ELR (cell line): ENCODE results near the gene EXOC6.

Experiments used
- DNase-seq: peaks from one replicate; pipeline ENCODE4 v3.0.0-alpha.2; 2015; ENCODE audit warnings: low read depth

Gene EXOC6, protein sequence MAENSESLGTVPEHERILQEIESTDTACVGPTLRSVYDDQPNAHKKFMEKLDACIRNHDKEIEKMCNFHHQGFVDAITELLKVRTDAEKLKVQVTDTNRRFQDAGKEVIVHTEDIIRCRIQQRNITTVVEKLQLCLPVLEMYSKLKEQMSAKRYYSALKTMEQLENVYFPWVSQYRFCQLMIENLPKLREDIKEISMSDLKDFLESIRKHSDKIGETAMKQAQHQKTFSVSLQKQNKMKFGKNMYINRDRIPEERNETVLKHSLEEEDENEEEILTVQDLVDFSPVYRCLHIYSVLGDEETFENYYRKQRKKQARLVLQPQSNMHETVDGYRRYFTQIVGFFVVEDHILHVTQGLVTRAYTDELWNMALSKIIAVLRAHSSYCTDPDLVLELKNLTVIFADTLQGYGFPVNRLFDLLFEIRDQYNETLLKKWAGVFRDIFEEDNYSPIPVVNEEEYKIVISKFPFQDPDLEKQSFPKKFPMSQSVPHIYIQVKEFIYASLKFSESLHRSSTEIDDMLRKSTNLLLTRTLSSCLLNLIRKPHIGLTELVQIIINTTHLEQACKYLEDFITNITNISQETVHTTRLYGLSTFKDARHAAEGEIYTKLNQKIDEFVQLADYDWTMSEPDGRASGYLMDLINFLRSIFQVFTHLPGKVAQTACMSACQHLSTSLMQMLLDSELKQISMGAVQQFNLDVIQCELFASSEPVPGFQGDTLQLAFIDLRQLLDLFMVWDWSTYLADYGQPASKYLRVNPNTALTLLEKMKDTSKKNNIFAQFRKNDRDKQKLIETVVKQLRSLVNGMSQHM

DNA sequence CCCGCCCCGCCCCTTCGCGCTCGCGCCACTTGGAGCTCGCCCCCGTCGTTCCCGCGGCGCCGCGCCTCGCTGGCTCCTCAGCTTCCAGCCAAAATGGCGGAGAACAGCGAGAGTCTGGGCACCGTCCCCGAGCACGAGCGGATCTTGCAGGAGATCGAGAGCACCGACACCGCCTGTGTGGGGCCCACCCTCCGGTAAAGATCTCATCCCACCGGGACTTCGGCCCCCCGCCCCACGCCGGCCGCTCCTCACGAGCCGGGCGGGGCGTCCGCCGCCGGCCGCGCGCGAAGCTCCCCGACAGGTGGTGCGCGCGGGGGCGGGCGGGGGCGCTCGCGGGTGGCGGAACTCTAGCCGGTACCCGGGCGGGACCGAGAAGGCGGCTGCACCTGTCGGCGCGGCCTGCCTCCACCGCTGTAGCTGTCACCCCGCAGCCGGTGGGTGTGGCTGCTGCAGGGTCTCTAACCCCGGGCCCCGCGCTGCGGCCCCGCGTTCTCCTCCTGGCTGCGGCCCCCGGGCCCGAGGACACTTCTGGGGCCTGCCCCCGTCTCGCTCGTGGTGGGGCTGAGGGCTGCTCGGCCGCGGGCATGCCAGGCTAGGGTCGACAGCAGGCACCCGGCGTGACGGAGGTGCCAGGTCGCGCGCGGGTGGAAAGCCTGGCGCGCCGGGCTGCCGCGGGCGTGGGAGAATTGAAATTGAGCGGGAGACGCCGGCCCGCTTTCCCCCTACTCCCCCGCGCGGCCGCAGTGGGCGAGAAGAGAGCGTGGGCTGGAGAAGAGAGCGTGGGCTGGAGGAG is at the start of gene EXOC6:
EXOC6 (plus strand) TSS at position 80 of the 793 bp plus-strand sequence; CDS start at position 94, 14 bp downstream.
- DNase-seq: peak; percentile 87

DNA sequence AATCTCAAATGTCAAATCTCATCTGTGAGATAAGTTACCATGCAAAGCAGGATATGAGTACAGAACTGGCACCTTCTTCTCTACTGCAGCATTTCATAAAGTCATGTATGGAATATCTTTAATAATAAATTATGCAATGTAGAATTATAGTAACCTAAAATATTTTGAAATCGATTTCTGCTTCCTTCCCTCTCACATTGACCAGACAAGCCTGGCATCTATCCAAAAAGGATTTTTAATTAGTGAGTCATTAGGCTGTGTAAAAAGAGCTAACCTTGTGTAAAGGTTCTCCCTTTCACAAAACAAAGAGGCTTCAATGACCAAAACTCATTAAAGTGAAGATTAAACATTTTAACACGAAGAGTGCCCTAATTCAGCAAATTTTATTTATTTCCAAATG is 48.8 kb upstream of the EXOC6 start:
- peak; percentile 48 for DNase-seq

DNA sequence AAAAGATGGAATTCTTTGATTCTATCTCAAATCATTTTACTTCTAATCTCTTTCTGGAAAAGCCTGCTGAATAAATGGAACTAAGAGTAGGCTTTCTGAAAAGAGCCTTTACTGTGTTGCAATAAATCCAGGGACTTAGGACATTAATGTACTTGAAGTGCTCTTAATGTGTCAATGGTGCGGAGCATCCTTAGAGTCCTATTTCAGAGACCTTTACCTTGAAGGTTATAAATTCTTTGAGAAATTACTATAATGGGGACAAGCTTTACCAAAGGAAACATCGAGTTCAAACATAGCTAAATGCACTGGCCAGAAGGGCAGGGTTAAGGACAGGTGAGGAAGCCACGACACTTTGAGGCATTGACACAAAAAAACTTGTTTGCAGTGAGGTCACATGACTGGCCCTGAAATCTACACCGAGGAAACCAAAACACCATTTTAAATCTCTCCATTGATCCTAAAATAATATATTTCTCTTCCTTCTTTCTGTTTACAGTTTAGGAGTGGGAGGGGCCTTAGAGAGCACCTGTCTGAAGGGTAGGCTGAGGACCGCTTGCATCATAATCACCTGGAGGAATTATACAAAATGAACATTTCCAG is 48.1 kb upstream of the EXOC6 start:
- no peak for DNase-seq

DNA sequence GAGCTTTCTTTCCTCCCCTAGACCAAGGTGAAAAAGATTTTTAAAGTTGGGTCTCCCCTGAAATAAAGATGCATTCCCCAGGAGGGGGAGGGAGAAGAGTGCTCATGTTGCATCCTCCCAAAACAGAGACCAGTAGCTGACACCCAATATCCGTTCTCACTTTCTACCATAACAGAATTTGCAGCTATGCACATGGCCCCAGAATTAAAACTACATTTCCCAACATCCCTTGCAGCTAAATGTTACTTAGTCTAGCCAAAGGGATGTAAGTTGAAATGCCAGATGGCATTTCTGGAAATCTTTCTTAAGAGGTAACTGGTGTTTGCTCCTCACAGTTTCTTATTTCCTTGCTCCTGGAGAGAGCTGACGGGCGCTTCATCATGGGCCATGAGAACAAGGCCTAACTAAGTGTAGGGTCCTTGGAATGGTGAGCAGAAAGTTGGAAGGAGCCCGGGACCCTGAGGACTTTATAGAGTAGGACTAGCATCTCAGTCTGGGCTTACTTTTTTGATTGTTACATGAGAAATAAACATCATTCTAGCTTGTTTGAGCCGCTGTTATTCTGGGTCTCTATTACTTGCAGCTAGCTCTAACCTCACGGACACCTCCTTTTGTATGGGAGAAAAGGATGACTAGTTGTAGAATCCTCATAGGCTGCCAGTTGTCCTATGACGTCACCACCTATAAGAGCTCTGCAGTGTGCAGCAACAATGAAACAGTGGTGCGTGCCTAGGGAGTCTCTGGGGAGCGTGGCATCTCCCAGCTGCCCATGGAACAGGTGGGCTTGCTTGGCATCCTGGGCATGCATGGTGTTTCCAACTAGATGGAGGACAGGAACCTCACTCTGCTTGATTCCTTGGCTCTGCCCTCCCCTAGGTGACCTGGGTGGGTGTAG is 46.1 kb upstream of the EXOC6 start:
- no peak for DNase-seq

DNA sequence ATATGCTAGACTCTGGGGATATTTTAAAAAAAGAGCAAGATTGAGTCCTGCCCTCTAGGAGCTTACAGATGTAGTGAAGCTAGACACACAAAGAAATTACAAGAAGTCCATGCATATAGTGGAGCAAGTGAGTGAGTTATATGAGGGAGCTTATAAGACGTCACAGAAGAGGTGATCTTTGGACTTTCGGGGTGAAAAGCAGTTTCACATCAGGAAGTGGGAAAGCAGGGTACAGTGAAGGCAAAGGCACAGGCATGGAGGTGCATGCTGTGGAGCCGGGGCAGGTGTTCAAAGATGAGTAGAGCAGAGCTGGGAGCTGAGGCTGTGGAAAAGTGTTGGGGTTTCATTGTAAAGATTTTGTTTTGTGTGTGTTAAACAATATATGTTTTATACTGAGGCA is 38.5 kb upstream of the EXOC6 start:
- no peak for DNase-seq

DNA sequence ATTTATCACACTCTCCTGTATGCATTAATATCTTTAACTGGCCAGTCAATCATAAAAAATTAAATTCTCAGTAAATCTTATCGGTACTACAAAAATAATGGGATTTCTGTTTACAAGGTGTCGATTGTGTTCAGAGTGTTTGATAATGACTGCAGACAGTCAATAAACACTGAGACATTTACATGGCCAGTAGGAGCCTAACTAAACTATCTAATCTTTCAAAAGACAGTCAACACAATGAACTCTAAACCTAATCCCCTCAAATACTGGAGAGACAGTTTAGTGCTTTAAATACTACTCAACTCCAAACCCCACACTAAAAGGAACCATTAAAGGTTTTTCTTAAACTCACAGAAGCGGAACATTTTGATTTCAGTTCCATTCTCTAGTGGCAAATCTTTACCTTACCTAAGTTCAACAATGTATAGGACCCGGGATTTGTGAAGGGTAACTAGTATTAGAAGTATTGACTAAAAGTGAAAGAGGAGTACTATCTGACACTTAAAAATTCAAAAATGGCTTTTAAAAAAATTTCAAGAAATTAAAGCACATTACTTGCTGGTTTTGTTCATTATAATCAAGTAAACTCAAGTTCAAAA is 37.3 kb upstream of the EXOC6 start:
- DNase-seq: no peak

DNA sequence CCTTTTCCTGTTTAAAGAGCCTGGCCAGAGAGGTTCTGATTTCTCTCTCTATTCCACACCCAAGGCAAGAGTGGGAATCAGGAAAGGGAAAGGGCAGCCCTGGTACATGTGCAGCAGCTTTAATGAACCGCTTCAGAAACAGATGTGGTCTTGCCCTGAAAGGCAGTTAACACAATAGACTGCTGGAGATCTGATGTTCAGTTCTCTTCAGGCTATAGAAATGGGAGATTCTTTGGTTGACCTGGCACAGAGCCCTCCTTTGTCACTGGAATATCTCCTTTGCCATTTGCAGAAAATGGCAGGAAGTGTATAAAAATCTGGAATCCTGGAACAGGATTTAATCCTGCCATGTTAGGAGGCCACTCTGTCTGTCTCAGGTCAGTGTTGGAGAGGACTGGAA is 36.3 kb upstream of the EXOC6 start:
- DNase-seq: no peak

DNA sequence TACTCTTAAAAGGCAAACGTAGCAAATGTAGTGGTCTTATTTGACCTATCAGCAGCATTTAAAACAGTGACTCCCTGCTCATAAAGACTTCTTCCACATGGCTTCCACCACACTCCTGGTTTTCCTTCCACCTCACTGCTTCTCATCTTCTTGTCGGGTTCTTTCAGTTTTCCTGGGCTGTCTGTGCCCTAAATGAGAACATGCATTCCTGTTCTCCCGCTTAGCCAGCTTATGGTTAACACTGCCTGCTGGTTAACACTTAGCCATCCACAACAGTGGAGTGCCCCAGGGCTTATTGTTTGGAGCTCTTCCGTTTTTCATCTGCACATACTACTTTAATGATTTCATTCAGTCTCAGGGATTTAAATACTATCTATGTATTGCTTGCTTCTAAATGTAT is 34.3 kb upstream of the EXOC6 start:
- DNase-seq: peak; percentile 15

DNA sequence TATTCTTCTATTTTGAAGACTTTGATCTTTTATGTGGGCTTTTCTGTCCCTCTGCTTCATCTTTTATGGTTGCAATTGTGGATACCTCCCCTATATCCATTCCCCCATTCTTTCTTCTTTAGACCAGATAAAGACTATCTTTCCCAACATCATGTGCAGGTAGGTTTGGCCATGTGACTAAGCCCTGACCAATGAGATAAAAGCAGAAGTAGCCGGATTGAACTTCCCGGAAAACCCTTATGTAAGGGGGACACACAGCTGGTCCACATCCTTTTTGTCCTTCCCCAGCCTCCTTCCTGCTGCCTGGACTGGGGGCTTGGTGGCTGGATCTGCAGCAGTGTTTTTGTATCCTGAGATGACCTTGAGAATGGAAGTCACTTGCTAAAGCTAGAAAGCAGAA is 33.5 kb upstream of the EXOC6 start:
- no peak for DNase-seq

DNA sequence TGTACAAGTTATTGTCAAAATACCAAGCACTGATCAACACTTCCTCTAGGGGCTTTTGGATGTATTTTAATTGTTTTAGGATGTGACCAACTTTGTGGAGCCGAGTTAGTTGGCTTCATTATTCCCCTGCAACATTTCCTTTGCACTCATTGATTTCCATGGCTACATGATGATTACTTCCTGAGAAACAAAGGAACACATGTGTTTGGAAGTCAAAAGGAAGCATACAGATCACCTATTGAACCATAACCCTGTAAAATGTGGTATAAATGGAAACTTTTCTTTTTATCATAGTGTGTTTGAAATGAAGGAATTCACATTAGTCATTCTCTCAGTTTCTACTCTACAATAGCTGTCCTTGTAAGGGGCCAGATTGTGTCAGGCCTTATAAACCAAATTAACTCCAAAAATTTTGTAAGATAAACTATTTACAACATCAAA is 32.2 kb upstream of the EXOC6 start:
- DNase-seq: peak; percentile 76

DNA sequence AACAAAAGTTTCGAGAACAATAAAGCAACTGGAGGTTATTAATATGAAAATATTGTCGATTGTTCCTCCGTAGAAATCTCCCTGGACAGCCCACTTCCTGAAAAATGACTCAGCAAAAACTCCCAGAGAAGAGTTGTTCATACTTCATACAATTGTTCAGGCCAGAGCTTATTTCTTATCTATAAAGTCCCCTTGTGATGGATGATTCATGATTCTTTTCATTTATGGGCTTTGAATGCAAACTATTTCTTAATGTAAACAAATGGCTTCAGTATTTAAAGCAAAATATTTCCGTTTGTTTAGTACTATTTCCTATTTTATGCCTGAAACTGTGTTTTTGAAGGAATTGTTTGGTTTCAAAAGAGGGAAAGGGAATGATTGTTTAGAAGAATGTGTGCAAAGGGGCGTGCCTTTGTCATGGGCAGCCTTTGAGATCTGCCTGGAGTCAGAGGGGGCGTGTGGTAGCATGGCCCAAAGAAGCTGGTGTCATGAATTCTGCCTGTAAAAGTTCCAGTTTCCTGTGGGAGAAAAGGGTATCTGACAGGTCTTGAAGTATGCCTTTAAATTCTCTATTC is 26.2 kb upstream of the EXOC6 start:
- peak; percentile 96 for DNase-seq

DNA sequence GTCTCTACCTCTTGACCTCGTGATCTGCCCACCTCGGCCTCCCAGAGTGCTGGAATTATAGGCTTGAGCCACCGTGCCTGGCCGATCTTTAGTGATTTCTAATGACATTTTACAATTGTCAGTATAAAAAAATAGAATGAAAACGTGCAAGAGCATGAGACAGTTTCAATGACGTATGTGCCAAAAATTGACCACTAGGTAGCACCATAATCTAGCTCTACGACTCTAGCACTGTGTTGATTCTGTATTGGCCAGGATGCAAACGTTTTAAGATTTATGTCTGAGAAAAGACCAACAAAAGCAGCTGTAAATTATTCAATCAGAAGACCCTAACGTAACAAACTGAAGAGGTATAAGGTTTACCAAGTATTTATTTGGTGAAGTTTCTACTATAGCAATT is 25.4 kb upstream of the EXOC6 start:
- DNase-seq: peak; percentile 42

DNA sequence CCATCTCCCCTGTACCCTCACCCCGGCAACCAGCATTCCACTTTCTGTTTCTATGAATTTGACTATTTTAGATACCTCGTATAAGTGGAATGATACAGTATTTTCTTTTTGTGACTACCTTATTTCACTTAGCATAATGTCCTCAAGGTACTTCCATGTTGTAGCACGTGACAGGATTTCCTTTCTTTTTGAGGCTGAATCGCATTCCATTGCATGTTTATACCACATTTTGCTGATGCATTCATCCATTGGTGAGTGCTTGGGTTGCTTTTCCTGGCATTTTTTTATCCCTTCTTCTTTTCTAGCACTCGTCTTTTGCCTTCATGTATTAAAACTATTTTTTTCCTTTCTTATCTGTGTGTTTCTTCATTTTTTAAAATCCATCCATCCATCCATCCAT is 22.3 kb upstream of the EXOC6 start:
- DNase-seq: no peak

DNA sequence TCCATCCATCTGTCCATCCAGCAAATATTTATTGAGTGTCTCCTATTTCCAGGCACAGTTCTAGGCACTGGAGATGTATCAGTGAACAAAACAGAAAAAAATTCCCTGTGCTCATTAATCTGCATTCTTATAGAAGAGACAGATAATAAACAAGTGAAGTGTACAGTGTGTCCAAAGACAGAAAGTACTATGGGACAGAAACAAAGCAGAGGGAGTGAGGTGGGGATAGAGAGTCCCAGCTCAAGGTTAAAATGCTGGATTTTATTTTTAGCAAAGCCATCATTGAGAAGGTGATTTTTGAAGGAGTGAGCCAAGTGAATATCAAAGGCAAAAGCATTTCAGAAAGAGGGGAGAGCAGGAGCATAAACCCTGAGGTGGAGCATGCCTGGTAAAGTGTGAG is 21.8 kb upstream of the EXOC6 start:
- no peak for DNase-seq

DNA sequence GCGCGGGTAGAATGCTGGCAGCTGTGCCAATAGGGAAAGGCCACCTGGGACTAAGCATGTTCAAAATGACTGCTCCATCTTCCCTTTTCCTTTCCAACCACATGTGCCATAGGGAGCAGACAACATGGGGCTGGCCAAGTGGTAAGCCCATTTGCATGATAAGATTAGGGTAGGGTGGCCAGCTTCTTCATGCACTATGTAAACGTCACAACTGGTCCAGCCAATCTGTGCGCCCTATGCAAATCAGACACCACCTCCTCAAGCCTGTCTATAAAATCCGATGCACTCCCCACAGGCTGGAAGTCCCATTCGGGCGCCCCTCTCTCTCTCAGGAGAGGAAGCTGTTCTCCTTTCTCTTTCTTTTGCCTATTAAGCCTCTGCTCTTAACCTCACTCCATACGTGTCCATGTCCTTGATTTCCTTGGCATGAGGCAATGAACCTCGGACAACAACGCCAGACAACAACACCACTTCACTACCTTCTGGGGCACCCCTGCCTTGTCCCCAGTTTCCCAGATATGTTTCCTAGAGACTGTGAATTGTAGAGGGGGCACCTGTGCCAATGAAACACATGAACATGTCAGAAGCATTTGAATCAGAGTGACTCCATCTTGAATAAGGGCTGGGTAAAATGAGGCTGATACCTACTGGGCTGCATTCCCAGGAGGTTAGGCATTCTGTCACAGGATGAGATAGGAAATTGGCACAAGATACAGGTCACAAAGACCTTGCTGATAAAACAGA is 19.1 kb upstream of the EXOC6 start:
- DNase-seq: no peak

DNA sequence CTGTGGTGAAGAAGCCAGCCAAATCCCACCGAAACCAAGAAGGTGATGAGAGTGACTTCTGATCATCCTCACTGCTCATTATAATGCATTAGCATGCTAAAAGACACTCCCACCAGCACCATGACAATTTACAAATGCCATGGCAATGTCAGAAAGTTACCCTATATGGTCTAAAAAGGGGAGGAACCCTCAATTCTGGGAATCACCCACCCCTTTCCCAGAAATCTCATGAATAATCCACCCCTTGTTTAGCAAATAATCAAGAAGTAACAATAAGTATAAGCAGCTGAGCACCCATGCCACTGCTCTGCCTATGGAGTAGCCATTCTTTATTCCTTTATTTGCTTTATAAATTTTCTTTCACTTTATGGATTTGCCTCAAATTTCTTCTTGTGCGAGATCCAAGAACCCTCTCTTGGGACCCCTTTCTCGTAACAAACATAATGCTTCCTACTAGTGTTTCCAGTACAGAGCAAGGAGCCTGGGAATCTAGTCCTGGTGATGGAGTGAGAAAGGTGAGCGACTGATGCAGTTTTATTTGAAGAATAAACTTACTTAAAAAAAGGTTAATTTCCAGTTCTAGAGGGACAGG is 18.4 kb upstream of the EXOC6 start:
- no peak for DNase-seq

DNA sequence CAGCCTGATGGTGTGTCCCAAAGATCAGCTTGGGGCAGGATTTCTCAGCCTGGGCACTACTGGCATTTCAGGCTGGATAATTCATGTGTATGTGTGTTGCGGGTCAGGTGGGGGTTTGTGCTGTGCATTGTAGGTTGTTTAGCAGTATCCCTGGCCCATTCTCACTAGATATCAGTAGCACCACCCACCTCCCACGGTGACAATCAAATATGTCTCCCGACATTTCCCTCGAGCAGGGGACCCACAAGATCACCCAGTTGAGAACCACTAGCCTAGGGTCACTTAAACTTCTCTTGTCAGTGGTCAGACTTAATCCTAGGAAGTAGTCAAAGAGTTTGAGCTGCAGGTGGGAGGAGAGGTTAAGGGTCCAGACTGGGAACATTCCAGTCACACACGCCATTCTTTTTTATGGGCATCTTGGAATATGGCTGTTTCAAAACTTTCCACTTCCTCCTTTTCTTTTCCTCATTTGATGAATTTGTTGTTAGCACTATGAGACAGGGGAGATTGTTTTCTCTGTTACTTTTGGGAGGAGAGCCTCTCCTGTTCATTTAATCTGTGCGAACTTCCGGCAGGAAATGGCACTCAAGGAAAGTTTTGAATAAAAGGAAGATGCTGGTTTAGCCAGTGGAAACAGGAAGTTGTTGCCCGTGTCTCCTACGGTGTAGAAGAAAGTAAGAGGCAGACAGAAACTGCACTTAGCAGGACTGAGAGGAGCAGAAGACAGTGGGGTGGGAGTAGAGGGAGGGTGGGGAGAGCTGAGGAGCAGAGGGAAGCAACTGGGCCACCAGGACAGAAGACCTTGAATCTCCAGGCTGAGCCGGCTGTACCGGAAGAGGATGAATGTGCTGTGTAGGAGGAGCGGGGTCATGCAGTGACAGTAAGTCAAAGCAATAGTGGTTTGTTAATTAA is 17.6 kb upstream of the EXOC6 start:
- DNase-seq: no peak

DNA sequence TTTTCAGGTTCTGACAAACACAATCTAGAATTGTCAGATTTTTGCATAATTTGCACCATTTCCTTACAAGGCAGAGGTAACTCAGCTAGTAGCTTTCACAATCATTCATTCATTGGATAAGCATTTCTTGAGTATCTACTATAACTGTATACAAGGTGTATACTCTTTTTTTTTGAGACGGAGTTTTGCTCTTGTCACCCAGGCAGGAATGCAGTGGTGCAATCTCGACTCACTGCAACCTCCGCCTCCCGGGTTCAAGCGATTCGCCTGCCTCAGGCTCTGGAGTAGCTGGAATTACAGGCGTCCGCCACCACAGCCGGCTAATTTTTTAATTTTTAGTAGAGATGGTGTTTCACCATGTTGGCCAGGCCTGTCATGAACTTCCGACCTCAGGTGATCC is 16.2 kb upstream of the EXOC6 start:
- no peak for DNase-seq
